Measurements from ENCODE around the gene MAP9.

DNA sequence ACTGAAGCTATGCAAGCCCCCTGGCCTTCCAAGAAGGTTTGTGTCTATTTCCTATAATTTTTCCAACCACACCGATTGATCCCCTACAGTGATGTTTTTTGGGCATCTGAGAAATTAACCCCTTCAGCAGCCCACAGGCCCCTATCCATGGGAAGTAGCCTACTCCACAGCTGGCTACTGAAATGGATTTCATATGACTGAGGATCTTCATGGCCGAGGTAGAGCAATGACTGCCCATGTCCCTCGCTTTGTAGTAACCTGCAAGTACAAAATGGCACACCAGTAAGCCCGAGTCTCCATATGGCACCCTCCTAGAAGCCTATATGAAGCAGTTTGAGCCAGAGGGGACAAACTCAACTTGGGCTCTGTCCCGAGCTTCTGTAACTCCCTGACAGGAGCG, 36.8 kb downstream of the MAP9 start:
- TF ChIP-seq, protein P1, sequence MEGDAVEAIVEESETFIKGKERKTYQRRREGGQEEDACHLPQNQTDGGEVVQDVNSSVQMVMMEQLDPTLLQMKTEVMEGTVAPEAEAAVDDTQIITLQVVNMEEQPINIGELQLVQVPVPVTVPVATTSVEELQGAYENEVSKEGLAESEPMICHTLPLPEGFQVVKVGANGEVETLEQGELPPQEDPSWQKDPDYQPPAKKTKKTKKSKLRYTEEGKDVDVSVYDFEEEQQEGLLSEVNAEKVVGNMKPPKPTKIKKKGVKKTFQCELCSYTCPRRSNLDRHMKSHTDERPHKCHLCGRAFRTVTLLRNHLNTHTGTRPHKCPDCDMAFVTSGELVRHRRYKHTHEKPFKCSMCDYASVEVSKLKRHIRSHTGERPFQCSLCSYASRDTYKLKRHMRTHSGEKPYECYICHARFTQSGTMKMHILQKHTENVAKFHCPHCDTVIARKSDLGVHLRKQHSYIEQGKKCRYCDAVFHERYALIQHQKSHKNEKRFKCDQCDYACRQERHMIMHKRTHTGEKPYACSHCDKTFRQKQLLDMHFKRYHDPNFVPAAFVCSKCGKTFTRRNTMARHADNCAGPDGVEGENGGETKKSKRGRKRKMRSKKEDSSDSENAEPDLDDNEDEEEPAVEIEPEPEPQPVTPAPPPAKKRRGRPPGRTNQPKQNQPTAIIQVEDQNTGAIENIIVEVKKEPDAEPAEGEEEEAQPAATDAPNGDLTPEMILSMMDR (IDR thresholded peaks at IDR 0.05): no peak
- TF ChIP-seq POLR2A (IDR thresholded peaks at IDR 0.05): no peak

Measured in breast epithelium (tissue), 3 donors.